IPS DF 19.7 (cell line): ENCODE measurements around the gene HDAC4.
A peak's percentile ranks its signal among the peaks of the same experiment; 100 is the strongest.

Source experiments
- DNase-seq: peaks from one replicate; pipeline ENCODE4 v3.0.0-alpha.2; 2013; ENCODE audit warnings: low read depth, low spot score

The HDAC4 gene

DNA sequence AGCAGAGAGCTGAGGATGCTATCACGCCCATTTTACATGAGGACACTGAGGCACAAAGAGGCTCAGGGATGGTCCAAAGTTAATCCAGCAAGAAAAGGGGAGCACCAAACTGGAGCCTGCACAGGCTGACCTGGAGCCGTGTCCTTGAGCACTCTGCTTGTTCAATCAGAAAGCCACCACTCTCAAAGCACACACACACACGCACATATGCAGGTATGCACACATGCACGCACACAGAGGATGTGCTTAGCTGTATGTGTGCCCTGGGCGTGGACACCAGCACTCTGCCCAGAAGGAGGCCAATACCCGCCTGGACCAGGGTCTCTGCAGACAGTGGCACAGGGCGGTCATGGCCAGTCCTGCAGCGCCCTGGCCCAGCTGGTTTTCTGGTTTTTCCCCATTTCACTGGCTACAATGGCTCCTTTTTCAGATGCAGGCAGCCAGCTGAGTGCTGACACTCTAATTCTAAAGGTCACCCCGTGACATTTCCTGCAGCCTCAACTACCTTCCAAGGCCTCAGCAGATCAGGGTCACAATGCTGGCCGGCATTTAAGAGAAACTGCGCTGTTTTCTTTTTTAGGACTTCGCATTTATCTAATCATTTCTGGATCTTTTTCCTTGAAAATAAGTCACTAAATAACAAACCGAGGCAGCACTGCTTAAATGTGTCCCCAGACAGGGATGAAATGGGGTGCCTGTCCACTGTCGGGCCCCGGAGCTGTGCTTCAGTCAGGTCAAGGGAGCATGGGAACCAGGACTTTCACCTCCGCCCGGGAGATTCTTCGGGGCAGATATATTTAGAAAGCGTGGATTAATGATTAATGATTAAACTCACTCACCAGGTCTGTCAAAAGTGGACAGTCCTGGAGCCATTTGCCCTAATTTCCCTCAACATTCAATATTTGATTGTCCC is 104.5 kb downstream of the HDAC4 start:
- no peak for DNase-seq

DNA sequence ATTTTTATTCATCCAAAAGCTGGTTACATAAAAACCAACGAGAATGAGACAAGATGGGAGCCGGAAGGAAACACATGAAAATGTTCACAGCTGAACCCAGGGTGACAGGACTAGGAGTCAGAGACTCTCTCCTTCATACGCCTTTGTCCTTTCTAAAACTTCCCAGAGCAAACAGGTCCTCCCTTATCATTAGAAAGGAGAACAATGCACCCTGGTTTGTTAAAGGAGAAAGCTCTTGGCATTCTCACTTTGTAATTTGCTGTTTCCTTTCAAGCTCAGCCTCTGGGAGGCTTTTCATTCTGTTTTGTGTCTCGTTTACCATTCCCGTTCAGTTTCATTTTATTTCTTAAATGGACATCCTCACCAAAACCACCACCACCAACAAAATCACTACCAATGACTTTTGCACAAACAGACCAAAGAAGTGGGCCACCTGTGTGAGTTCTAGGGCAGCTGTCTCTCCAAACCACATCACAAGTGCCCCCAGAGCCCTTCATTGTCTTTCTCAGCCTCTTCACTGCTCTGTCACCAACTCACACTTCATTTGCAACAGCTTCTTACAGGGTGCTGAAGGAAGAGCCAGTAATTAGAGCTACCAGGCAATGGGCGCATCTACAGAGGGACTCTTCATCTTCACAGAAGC is 105.3 kb downstream of the HDAC4 start:
- DNase-seq: no peak

DNA sequence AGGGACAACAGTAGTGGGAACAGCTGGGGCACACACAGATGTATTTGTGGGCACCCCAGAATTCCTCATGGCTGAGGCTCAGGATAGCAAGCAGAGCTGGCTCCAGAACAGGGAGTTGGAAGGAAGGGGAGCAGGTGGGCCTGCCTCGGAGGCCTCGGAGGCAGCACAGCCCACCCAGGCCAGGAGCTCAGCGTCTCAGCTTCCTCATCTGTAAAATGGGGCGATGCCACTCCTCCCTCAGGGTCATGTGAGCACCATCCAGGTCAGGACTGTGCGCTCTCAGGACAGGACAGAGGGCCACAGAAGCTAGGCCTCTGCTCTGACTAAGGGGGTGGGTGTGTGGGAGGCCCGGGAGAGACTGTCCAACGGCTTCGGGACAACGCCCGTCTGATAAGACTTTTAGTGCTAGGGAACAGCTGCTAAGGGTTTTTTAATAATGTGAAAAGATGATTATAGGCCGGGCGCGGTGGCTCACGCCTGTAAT is 106.2 kb downstream of the HDAC4 start:
- no peak for DNase-seq

DNA sequence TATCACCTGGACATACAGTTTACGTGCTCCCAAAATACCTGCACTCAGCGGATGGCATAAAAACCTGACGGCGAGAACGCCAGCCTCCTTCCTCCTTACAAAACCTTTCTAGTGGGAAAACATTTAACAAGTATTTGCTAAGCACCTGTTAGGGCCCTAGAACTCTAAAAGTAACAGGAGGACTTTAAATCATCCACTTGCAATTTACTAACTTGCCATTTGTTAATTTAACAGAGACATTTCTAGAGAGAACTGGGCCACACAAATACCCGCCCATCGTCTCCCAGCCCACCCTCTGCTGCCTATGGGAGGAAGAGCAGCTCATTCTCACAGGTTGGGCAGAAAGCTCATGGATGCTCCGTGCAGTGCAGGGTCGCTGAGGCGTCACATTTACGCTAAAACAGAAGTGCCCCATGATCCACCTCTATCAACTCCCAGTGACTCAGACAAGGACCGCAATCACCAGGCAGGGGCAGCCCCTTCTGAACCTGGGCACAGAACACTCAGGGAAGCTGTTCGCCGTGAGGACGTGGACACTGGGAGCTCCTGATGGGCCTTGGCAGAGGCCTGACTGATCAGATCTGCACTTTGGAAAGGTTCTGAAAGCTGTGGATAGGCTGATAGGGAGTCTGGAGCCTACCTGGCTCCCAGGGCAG is 106.9 kb downstream of the HDAC4 start:
- DNase-seq: no peak

DNA sequence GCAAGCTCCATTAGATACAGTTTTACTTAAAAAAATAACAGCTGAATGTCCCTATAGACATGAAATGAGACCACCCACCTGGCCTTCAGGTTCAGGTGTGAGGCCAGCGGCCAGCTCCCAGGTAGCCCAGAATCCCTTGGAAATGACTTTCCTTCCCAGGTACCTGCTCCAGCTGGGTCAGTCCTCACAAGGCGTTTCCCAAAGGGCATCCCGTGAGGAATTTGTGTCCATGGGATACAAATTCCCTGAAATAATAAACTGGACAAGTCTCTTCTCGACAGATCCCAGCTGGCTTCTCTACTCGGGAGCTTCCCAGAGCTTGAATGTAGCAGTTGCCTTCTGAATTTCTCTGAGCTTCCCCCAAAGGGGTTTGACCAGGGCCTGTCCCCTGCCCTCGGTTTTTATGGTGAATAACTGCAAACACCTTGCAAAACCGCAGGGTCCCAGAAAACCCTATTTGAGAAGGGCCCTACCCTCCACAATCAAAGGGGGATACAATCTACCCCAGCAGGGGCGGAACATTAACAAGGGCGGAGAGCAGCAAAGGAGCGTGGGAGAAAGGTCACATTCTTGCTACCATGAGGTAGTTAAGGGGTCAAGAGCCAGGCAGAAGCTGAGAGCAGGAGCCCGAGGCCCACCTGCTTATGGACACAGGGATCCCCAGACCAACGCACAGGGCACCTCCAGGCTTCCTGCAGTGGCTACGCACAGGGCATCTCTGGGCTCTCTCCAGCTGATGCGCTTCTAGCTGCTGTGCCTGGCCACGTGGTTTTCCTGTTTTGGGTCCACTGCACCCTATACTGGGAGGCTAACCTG is 107.7 kb downstream of the HDAC4 start:
- DNase-seq: no peak

DNA sequence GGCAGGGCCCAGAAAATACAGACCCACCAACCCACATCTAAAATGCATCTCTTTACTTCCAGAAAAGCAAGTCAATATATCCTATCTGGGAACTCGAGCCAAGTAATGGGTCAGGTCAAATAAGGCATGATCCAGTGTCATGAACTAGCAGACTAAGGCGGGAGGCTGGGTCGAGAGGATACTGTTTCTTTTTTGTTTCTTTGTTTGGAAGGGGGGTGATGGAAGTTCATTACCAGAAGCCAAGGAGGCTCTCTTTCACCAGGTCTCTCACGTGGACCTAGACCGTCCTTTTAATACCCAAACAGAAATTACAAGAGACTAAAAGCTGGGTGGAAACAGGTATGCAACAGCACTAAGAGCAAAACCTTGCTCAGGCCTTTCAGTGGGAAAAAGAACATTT is 108.3 kb downstream of the HDAC4 start:
- no peak for DNase-seq

DNA sequence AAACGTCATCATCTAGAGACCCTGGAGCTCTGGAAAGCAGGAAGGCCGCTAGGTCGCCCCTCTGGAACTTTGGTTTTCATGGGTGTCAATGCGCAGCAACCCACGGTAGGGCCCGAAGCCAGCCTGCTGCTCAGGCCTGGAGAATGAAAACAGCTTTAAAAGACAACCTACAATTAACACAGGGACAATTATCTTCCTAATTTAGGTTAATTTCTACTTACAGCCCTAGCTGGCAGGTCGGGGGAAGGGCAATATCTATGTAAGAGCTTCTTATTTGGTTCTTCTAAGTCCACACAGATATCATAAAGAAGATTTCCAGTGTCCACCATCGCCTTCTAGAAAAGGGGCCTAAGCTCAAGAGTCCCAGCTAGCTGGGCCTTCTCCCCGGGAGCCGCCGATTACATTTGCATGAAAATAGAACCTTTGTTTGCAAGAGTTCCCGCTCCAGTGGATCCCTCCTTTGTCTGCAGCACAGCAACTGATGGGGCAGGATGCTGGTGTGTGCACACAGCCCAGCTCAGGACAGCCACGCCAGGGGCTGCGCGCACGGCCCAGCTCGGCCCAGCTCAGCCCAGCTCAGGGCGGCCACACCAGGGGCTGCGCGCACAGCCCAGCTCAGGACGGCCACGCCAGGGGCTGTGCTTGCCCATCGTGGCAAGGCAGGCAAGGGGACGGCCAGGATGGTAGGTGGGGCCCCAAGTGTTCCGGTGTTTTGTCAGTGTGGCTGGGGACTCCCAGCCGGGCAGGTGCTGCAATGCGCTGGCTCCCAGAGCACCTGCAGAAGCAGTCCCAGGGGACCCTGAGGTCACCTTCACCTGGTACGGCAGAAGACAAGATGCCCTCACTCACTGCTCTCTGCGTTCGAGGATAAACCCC is 109.1 kb downstream of the HDAC4 start:
- peak; percentile 84 for DNase-seq

DNA sequence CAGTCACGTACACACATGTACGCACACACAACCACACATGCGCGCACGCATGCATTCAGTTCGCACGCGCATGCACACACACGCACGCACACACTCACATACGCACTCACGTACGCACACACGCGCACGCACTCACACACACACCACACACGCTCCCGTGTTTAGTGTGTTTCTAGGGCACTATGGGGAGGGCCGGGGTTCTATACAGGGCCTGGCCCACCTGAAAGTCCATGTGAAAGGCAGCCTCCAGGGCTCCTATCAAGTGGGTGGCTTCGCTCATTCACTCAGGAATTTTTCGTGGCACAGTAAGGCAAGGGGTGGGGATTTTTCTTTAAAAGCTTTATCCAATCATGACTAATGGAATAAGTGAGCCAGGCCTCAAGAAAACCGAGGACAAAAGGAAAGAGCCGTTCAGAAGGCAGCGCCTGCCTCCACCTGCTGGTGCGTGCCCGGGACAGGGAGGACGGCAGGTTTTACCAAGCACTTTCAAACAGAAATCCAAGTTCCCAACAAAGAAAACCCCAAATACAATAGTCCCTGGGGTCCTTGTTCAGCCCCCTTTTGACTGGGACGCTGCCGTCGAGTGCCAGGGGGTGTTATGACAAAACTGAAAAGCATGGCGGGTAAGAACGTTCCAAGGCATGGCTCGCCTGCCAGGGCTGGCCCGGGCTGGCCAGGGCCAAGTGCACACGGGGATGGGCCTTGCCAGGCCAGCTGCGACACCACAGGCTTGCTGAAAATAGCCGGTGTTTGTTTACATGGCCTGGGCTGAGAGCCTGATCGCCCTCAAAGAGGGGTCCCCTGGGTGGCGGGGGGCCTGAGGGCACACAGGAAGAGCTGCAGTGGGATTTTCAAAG is 110.0 kb downstream of the HDAC4 start:
- DNase-seq: no peak

DNA sequence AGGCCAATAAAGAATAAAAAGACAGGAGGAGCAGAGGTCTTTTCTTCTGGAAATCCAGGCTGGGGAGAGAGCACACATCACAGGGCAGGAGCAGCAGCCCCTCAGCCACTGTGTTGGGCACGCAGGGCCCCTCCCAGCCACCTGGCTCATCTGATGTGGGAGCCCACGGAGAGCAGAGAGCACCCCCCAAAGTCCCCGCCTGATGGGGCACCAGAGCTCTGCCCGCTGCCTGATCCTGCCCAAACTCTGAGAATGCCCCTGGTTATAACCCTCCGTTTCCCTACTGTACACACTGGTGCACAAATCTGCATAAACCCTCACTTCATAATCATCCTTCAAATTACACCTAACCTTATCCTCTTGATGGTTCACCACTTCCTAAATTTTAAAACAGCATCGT is 111.3 kb downstream of the HDAC4 start:
- no peak for DNase-seq

DNA sequence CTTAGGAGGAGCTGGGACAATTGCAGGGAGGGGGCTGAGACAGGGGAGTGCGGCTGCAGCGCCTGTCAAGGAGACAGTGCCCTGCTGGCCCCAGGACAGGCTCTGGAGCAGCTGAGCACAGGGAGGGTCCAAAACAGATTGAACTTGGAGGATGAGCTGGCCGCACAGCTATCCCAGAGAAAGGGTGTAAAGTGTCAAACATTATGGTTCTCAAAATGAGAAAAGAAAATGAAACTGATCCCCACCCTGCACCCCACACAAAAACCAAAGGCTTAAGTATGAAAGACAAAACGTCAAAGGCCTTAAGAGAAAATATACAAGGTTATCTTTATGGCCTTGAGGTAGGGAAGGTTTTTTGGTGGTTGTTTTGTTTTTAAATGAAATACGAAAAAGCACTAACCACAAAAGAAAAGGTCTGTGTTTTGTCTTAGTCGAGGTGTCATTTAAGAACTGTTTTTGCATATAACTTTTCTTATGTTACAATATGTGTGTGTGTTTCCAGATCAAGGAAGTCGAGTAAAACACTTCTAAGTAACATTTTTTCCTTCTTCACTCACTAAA is 111.8 kb downstream of the HDAC4 start:
- DNase-seq: no peak

DNA sequence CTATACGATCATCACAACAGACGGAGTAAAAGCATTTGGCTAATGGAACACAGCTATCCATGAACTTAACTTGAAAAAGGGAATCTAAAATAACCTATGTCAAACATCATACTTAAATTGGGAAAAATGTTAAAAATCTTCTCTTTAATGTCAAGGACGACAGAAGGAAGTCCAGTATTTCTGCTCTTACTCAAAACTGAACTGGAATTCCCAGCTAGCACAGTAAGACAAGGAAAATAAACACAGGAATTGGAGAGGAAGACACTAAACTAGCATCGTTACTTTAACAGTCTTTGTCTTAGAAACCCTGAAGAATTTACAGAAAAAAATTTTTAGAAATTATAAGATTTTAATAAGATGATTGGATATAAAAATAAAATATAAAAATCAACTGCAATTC is 112.6 kb downstream of the HDAC4 start:
- no peak for DNase-seq

DNA sequence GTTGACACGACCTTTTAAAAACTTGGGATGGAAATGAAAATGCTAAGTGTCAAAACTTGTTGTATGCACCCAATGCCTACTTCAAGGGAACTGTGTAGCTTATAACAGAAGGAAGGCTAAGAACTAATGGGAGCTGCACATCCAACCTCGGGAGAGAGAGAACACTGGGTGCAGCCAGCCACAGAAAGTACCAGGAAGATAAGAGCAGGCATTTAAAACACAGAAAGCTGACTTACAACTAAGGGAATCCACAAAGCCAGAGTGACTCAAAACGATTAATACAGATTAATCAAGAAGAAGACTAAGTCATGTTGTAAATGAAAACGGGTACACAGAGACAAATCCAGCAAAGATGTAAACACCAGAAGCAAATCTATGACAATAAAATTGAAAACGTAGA is 113.4 kb downstream of the HDAC4 start:
- no peak for DNase-seq

DNA sequence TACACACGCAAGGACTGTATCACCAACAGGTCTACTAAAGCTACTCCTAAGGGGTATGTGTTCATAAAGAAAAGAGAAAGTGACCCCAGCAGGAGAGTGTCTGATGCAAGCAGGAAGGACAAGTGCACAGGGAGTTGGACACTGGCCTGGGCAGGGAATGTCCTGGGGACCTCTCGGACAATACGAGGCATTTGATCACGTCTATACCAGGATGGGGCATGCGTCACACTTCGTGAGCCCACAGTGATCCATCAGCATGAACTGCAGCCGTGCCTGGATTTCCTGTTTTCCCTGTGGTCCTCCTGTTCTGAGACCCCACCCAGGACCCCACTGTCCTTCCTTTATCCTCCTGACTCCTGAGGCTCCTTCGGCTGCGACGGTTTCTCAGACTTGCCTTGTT is 113.9 kb downstream of the HDAC4 start:
- no peak for DNase-seq

DNA sequence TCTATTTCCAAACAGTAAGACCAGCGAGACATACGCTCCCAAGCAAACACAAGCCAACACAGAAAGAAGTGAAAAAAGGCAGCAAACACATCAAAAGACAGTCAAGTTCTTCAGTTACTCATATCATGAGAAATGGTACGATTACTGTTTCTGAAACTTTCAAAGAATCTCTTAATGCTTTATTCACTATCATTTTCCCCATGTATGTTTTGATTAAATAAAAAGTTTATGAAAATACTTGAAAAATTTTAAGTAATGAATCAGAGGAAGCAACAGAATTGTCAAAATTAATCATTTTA is 114.9 kb downstream of the HDAC4 start:
- no peak for DNase-seq

DNA sequence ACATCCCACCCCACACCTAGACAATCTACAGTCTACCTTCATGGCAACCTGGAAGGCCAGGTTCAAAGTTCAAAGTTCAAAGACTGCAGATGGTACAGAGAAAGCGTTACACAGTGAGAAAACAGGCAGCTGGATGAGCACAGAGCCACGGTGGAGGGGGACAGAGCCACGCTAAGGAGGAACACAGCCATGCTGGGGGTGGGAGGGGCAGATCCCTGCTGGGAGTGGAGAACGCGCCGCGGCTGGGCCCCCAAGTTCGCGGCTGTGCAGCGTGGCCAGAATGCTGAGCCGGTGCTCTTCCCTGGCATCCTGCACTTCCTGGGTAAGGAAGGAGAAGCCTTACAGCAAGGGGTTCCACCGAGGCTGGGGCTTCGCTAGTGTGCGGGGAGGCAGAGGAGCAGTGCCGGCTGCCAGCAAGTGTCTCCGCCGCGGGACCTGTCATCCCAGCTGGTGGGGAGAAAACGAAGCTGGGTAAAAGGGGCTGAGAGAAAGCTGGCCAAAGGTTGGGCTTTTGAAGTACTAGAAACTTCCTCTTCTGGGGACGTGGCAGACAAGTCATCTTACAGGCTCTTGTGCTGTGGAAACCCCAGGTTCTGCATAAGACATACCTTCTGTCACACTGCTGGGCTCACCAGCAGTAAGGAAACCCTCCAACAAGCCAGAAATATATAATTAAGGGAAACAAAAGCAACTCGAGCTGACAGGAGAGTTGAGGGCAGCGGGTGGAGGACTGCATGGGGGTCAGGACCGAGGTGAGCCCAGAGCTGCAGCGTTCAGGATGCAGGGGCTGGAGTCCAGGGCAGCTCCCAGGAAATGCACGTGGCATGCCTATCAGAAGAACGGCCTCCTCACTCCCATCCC is 115.5 kb downstream of the HDAC4 start:
- DNase-seq: no peak

DNA sequence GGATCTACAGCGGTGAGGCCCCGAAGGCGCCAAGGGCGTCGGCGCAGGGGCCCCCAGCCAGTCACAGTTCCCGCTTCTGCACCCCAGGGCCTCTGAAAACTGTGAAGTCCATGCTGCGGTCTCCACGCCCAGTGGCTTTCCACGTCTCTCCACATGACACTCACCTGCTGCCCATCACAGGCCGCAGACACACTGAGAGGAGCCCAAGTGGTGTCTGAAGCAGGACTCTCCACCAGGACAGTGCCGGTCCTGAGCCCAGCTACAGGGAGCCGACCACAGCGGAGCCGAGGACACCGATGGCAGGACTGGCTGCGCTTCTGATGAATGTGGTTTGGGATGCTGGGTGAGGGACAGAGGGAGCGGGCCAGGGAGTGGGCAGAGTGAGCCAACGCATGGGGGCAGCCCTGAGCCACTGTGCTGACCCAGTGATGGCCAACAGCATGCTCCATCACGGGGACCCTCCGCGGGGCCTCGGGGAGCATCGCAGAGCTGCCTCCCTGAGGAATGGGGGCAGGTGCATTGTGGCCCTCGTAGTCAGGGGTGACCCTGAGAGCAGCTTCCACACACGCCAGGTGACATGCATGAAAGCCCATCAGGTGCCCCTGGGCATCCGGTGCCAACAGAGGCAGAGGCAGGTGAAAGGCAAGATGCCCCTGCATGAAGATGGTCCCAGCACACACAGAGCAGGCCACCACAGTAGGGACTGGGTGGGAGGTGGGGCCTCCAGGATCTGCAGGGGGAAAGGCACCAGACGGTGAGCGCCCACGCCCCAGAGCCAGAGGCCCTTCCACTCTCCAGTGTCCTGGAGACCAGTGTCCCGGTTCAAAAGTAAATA is 116.6 kb downstream of the HDAC4 start:
- no peak for DNase-seq

DNA sequence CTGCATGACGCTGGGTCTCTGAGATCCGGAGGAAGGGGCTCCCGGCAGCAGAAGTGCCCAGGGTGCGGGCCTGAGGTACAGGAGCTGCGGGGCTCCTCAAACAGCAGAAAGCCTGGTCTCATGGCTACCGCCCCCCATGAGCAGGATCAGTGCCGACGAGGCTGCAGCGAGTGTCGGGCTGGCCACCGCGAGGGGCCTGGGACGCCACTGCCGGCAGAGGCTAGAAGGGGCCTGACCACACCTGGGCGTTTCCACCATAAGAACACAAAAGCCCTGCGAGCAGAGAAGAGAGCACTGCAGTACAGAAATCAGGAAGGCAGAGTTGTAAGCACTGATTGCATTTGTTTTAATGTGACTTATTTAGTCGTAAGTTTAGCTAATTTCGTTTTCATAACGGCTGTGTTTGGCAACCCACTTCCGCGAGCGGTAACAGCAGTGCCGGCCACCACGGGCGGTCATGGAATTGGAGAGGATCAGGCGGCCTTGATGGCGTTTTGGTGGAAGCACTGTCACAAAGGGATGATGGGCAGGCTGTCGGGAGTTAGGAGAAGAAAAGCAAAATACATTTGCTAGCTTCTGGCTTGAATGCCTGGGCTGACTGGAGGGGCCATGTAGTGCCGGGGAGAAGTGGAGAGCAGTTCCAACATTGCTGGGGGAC is 117.4 kb downstream of the HDAC4 start:
- DNase-seq: no peak
